HCT116 (cell line): ENCODE results near the gene AZGP1. TPM values are rescaled to one million over a fixed set of nuclear protein-coding genes. Genes with fewer than 3 reads are reported as not detected.
A peak's percentile ranks its signal among the peaks of the same experiment; 100 is the strongest.
"Not testable (repeated sequence)": the region's sequence is repeated elsewhere in the genome, so short reads cannot be mapped to it uniquely, and the experiment has no call there.

Experiments used
- ATAC-seq: fragments of 200-7000 bp; cut with Tn5 transposase; 2 replicates; pipeline ENCODE4 v1.9.1; 2020; ENCODE audit warnings: mild to moderate bottlenecking, moderate library complexity
- BruUV-seq: library from RNA; stranded (reverse); fragments of 400-500 nt; replicated peaks from 2 replicates; lab custom pipeline; 2021; lab: Mats Ljungman, UMichigan
- CTCF ChIA-PET: fragments of 300-600 bp; sonication (Branson Sonifier 250); formaldehyde crosslinking; loops from one replicate; lab custom pipeline; 2021; ENCODE audit warnings: antibody characterized with exemption; lab: Charles Lee
- POLR2A ChIA-PET: fragments of 300-600, 350-600 bp; sonication (Branson Sonifier 250); formaldehyde crosslinking; loops from one replicate; lab custom pipeline; 2021; ENCODE audit warnings: antibody characterized with exemption; lab: Charles Lee
- RAD21 ChIA-PET, 2 experiments: fragments of 300-600 bp; sonication (Branson Sonifier 250); formaldehyde crosslinking; loops; one replicate each; lab custom pipeline; 2023; ENCODE audit warnings: low total read pairs in 2 of 2; ENCODE audit not compliant: uncharacterized antibody in 2 of 2, unreplicated experiment in 2 of 2, low non-redundant PET in 1 of 2; lab: Charles Lee
- DNase-seq: peaks from one replicate; pipeline ENCODE4 v3.0.0-alpha.2; 2010; ENCODE audit warnings: low read depth, low spot score
- H2AFZ ChIP-seq: fragments of 200-600 bp; shearing (Covaris generic), sonication (generic); 2 replicates; pipeline ENCODE4 v1.6.1; 2017; ENCODE audit warnings: low read depth, mixed run types, mixed read lengths, antibody characterized with exemption, low read length; ENCODE audit not compliant: poor library complexity, severe bottlenecking
- H3K27ac ChIP-seq: 2 replicates; pipeline ENCODE4 v1.5.1; 2012; ENCODE audit warnings: low read depth, low read length
- H3K27me3 ChIP-seq: fragments of 200-600 bp; sonication (generic); 2 replicates; pipeline ENCODE4 v1.6.1; 2016; ENCODE audit warnings: mixed run types, low read length, mixed read lengths; ENCODE audit not compliant: insufficient read depth
- H3K36me3 ChIP-seq, 2 experiments: fragments of 200-500 bp in 1 of 2; fragments of 200-600 bp in 1 of 2; sonication (Bioruptor generic) in 1 of 2; sonication (generic) in 1 of 2; 2 replicates each; pipeline versions ENCODE4 v1.5.1 to v1.6.1; 2014 to 2016; ENCODE audit warnings: low read length in 2 of 2, inconsistent platforms in 1 of 2, mixed read lengths in 1 of 2, mixed run types in 1 of 2; ENCODE audit not compliant: insufficient read depth in 2 of 2, control insufficient read depth in 1 of 2
- H3K4me1 ChIP-seq, 2 experiments: fragments of 200-600 bp in 1 of 2; sonication (generic) in 1 of 2; 2 replicates each; pipeline versions ENCODE4 v1.5.1 to v1.6.1; 2012 to 2017; ENCODE audit warnings: low read length in 2 of 2, inconsistent platforms in 1 of 2, mild to moderate bottlenecking in 1 of 2, mixed read lengths in 1 of 2, mixed run types in 1 of 2, moderate library complexity in 1 of 2; ENCODE audit not compliant: insufficient read depth in 2 of 2, control insufficient read depth in 1 of 2
- H3K4me2 ChIP-seq: fragments of 200-600 bp; sonication (generic); 2 replicates; pipeline ENCODE4 v1.6.1; 2017; ENCODE audit warnings: mixed run types, low read length, mixed read lengths
- H3K4me3 ChIP-seq, 2 experiments: fragments of 200-600 bp in 1 of 2; sonication (generic) in 1 of 2; replicated peaks in 1 of 2; 2 replicates each; pipeline ENCODE4 v1.5.1; 2011 to 2016; ENCODE audit warnings: low read length in 2 of 2, control low read depth in 1 of 2, low read depth in 1 of 2, mild to moderate bottlenecking in 1 of 2, mixed read lengths in 1 of 2, mixed run types in 1 of 2
- H3K79me2 ChIP-seq: fragments of 200-600 bp; sonication (generic); 2 replicates; pipeline ENCODE4 v1.6.1; 2017; ENCODE audit warnings: mild to moderate bottlenecking, mixed run types, low read length, moderate library complexity, mixed read lengths; ENCODE audit not compliant: insufficient read depth
- H3K9ac ChIP-seq: fragments of 200-600 bp; sonication (generic); 2 replicates; pipeline ENCODE4 v1.6.1; 2016; ENCODE audit warnings: low read length, mixed read lengths
- H3K9me2 ChIP-seq: fragments of 200-600 bp; sonication (generic), shearing (Covaris generic); 2 replicates; pipeline ENCODE4 v1.6.1; 2017; ENCODE audit warnings: mixed run types, mild to moderate bottlenecking, moderate library complexity; ENCODE audit not compliant: insufficient read depth
- H3K9me3 ChIP-seq, 2 experiments: fragments of 200-500 bp in 1 of 2; fragments of 200-600 bp in 1 of 2; sonication (Bioruptor generic) in 1 of 2; sonication (generic) in 1 of 2; 2 replicates each; pipeline ENCODE4 v1.6.1; 2014 to 2017; ENCODE audit warnings: low read length in 2 of 2, mixed read lengths in 2 of 2, inconsistent platforms in 1 of 2, low read depth in 1 of 2, mild to moderate bottlenecking in 1 of 2, mixed run types in 1 of 2, moderate library complexity in 1 of 2; ENCODE audit not compliant: control insufficient read depth in 1 of 2, insufficient read depth in 1 of 2
- H4K20me1 ChIP-seq: fragments of 200-600 bp; sonication (generic), shearing (Covaris generic); 2 replicates; pipeline ENCODE4 v1.6.1; 2017; ENCODE audit warnings: mixed run types, mild to moderate bottlenecking, moderate library complexity; ENCODE audit not compliant: insufficient read depth
- TCF7L2 ChIP-seq: IDR thresholded peaks from 2 replicates; pipeline ENCODE4 v1.7.0; 2011; ENCODE audit warnings: borderline replicate concordance, inconsistent platforms; ENCODE audit not compliant: insufficient read depth, insufficient read length; ENCODE audit errors: extremely low read depth
- intact Hi-C: fragments of 100-400 bp; cut with micrococcal nuclease; formaldehyde crosslinking; loops from 2 replicates; pipeline ENCODE4 v1.10.0; 2022
- total RNA-seq: library from RNA; stranded (reverse); gene quantifications from one replicate; pipeline ENCODE4 v1.2.1, GENCODE V29; 2021; ENCODE audit not compliant: unreplicated experiment
- TF ChIP-seq, protein P1 (sequence below), 3 experiments: fragments of 200-600 bp in 1 of 3; sonication (generic) in 1 of 3; IDR thresholded peaks in 2 of 3; conservative IDR thresholded peaks in 1 of 3; 2 replicates each; pipeline ENCODE4 v1.5.1; 2012 to 2017; ENCODE audit warnings: low read depth in 2 of 3, low read length in 2 of 3, antibody characterized with exemption in 1 of 3, borderline replicate concordance in 1 of 3, control low read depth in 1 of 3, mild to moderate bottlenecking in 1 of 3, mixed read lengths in 1 of 3, mixed run types in 1 of 3, moderate library complexity in 1 of 3; ENCODE audit not compliant: insufficient read depth in 1 of 3
- TF ChIP-seq, protein P2 (sequence below): IDR thresholded peaks from 2 replicates; pipeline ENCODE4 v1.6.1; 2011; ENCODE audit warnings: mild to moderate bottlenecking, low read length, moderate library complexity; ENCODE audit not compliant: insufficient replicate concordance; ENCODE audit errors: extremely low read depth

The AZGP1 gene
- total RNA-seq, 1 experiment from 2014 or later = 1.1 TPM

GRCh38 chr7:100009952-100010351, 34.1 kb upstream of the AZGP1 start:
- H3K36me3 ChIP-seq, H3K9ac ChIP-seq, RAD21 ChIA-PET, DNase-seq, BruUV-seq, H3K79me2 ChIP-seq, ATAC-seq, CTCF ChIA-PET, H3K9me2 ChIP-seq, H3K27ac ChIP-seq, H4K20me1 ChIP-seq, intact Hi-C loops, H3K9me3 ChIP-seq, H3K4me3 ChIP-seq, H3K4me2 ChIP-seq, H3K27me3 ChIP-seq, POLR2A ChIA-PET, H2AFZ ChIP-seq: not testable (repeated sequence)
- peaks cover under 1 to 25% of the 10 kb centered on the region in 2 experiments; a peak in 2 of 4 replicates for H3K4me1 ChIP-seq

GRCh38 chr7:100008525-100008924, 32.7 kb upstream of the AZGP1 start:
- Histone ChIP-seq H2AFZ (peak overlapping the region; percentile 50), H3K4me2 (peak overlapping the region; percentile 37), H3K9me3 (no peaks in the 10 kb centered on the region), H3K27ac (no peak overlapping the region), H3K4me1 (peaks cover 0 to 23% of the 10 kb centered on the region in 2 experiments; a peak in 2 of 4 replicates), H3K4me3 (no peak overlapping the region), H3K36me3 (no peaks in the 10 kb centered on the region), H3K9me2 (no peaks in the 10 kb centered on the region), H3K9ac (no peak overlapping the region), H4K20me1 (no peaks in the 10 kb centered on the region), H3K79me2 (no peaks in the 10 kb centered on the region), H3K27me3 (no peaks in the 10 kb centered on the region)
- ChIA-PET RAD21 (no interaction called here), CTCF (no interaction called here), POLR2A (no interaction called here)
- intact Hi-C loops = no loop called here
- no peak for DNase-seq
- TF ChIP-seq, protein P1, sequence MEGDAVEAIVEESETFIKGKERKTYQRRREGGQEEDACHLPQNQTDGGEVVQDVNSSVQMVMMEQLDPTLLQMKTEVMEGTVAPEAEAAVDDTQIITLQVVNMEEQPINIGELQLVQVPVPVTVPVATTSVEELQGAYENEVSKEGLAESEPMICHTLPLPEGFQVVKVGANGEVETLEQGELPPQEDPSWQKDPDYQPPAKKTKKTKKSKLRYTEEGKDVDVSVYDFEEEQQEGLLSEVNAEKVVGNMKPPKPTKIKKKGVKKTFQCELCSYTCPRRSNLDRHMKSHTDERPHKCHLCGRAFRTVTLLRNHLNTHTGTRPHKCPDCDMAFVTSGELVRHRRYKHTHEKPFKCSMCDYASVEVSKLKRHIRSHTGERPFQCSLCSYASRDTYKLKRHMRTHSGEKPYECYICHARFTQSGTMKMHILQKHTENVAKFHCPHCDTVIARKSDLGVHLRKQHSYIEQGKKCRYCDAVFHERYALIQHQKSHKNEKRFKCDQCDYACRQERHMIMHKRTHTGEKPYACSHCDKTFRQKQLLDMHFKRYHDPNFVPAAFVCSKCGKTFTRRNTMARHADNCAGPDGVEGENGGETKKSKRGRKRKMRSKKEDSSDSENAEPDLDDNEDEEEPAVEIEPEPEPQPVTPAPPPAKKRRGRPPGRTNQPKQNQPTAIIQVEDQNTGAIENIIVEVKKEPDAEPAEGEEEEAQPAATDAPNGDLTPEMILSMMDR (IDR thresholded peaks at IDR 0.05 in 2 of 3, conservative IDR thresholded peaks at IDR 0.05 in 1 of 3; ENCODE audit: borderline replicate concordance in 1 of 3, insufficient read depth in 1 of 3, low read depth in 2 of 3, low read length in 2 of 3) = no peak
- TF ChIP-seq, protein P2, sequence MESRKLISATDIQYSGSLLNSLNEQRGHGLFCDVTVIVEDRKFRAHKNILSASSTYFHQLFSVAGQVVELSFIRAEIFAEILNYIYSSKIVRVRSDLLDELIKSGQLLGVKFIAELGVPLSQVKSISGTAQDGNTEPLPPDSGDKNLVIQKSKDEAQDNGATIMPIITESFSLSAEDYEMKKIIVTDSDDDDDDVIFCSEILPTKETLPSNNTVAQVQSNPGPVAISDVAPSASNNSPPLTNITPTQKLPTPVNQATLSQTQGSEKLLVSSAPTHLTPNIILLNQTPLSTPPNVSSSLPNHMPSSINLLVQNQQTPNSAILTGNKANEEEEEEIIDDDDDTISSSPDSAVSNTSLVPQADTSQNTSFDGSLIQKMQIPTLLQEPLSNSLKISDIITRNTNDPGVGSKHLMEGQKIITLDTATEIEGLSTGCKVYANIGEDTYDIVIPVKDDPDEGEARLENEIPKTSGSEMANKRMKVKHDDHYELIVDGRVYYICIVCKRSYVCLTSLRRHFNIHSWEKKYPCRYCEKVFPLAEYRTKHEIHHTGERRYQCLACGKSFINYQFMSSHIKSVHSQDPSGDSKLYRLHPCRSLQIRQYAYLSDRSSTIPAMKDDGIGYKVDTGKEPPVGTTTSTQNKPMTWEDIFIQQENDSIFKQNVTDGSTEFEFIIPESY = peak; percentile 81
- TF ChIP-seq TCF7L2 = peak; percentile 76
- no TSS peak for BruUV-seq
- ATAC-seq = peak; percentile 44; the same call in 1 of the 2 replicates
